Left lung (tissue), 10 donors: ENCODE data around the gene MTHFD1L. TPM values are rescaled to one million over a fixed set of nuclear protein-coding genes. Genes with fewer than 3 reads are reported as not detected.

Experiments
- ATAC-seq: fragments of 200-7000 bp; cut with Tn5 transposase; one replicate; pipeline ENCODE4 v1.9.1; 2020; ENCODE audit warnings: moderate library complexity
- DNase-seq, 4 donors: peaks; one replicate each; pipeline ENCODE4 v3.0.0-alpha.2; 2013 to 2020
- H3K27ac ChIP-seq, 2 donors: fragments of 200-600 bp; sonication (generic) in 1 of 2; one replicate each; pipeline versions ENCODE4 v1.5.0 to v1.8.0; 2020 to 2021
- H3K27me3 ChIP-seq, 2 donors: fragments of 200-600 bp; sonication (generic) in 1 of 2; one replicate each; pipeline versions ENCODE4 v1.5.0 to v1.8.0; 2020 to 2021
- H3K36me3 ChIP-seq, 2 donors: fragments of 200-600 bp; sonication (generic) in 1 of 2; one replicate each; pipeline versions ENCODE4 v1.5.0 to v1.8.0; 2020 to 2021
- H3K4me1 ChIP-seq, 2 donors: fragments of 200-600 bp; one replicate each; pipeline ENCODE4 v1.8.0; 2021
- H3K4me3 ChIP-seq, 2 donors: fragments of 200-600 bp; sonication (generic) in 1 of 2; one replicate each; pipeline versions ENCODE4 v1.5.0 to v1.8.0; 2020 to 2021; ENCODE audit warnings: mild to moderate bottlenecking in 1 of 2
- H3K9me3 ChIP-seq, 2 donors: fragments of 200-600 bp; sonication (generic) in 1 of 2; one replicate each; pipeline versions ENCODE4 v1.5.0 to v1.8.0; 2020 to 2021
- CTCF ChIP-seq, 2 donors: fragments of 200-600 bp; sonication (generic) in 1 of 2; IDR thresholded peaks; one replicate each; pipeline versions ENCODE4 v1.5.0 to v1.8.0; 2021; ENCODE audit warnings: antibody characterized with exemption in 2 of 2
- intact Hi-C, 2 donors: fragments of 100-400 bp; cut with DNase I; formaldehyde crosslinking; loops; one replicate each; pipeline versions ENCODE4 v1.11.2 to v1.14.2; 2022
- polyA plus RNA-seq, 6 donors: library from polyadenylated mRNA; unstranded; fragments of 120-200 nt; gene quantifications; one replicate each; pipeline ENCODE4 v1.2.1, GENCODE V29; 2013; ENCODE audit not compliant: insufficient read length in 6 of 6
- total RNA-seq, 2 donors: library from RNA; stranded (reverse); fragmentation: NEBNext Ultra II Directional; extraction: Animal tissue kit (Norgen Biotek cat#: 25700); gene quantifications; one replicate each; pipeline ENCODE4 v1.2.1, GENCODE V29; 2021
- donor health status: DM: no; HTN: yes; CAD: no.
- donor health status: DM: no; HTN: no; CAD: no.

The MTHFD1L gene
- total and polyA plus RNA-seq, 8 donors, result 11.9 to 38.2 (median 16.0) TPM

GRCh38 chr6:150830439-150831165 is 34.9 kb upstream of the MTHFD1L start:
- no peak for ATAC-seq
- no peak for TF ChIP-seq CTCF (IDR thresholded peaks at IDR 0.05)

GRCh38 chr6:150831577-150831976 is 33.9 kb upstream of the MTHFD1L start:
- Histone ChIP-seq H3K4me3 (no peak overlapping the region), H3K9me3 (no peaks in the 10 kb centered on the region), H3K36me3 (peaks cover 0 to 11% of the 10 kb centered on the region in 2 donors), H3K27me3 (no peaks in the 10 kb centered on the region), H3K27ac (no peak overlapping the region), H3K4me1 (no peaks in the 10 kb centered on the region)
- DNase-seq (no peak), ATAC-seq (no peak)
- no peak for TF ChIP-seq CTCF (IDR thresholded peaks at IDR 0.05)
- intact Hi-C loops, result no loop called here

More at GRCh38 chr6:150830439-150831165, 34.9 kb upstream of the MTHFD1L start:
- DNase-seq, result no peak
- intact Hi-C loops, result no loop called here
- Histone ChIP-seq H3K27me3 (no peaks in the 10 kb centered on the region), H3K36me3 (peaks cover 0 to 11% of the 10 kb centered on the region in 2 donors), H3K4me3 (no peak overlapping the region), H3K4me1 (no peaks in the 10 kb centered on the region), H3K9me3 (no peaks in the 10 kb centered on the region), H3K27ac (no peak overlapping the region)

GRCh38 chr6:150835620-150836019 is 29.9 kb upstream of the MTHFD1L start:
- Histone ChIP-seq H3K4me1 (no peaks in the 10 kb centered on the region), H3K27me3 (no peaks in the 10 kb centered on the region), H3K36me3 (peaks cover 0 to 21% of the 10 kb centered on the region in 2 donors), H3K9me3 (no peaks in the 10 kb centered on the region), H3K4me3 (no peak overlapping the region), H3K27ac (no peak overlapping the region)
- intact Hi-C loops, result no loop called here
- DNase-seq (no peak), ATAC-seq (peak; percentile 27)
- TF ChIP-seq CTCF (IDR thresholded peaks at IDR 0.05), result no peak

GRCh38 chr6:150840185-150840584 is 25.3 kb upstream of the MTHFD1L start:
- Histone ChIP-seq H3K36me3 (peaks cover 0 to 14% of the 10 kb centered on the region in 2 donors), H3K4me1 (no peaks in the 10 kb centered on the region), H3K27ac (no peak overlapping the region), H3K4me3 (no peak overlapping the region), H3K27me3 (no peaks in the 10 kb centered on the region), H3K9me3 (no peaks in the 10 kb centered on the region)
- DNase-seq, result no peak
- no peak for TF ChIP-seq CTCF (IDR thresholded peaks at IDR 0.05)
- intact Hi-C loops, result no loop called here
- no peak for ATAC-seq

GRCh38 chr6:150841189-150841588 is 24.3 kb upstream of the MTHFD1L start:
- H3K36me3 ChIP-seq, result peaks cover 0 to 14% of the 10 kb centered on the region in 2 donors
- DNase-seq, result no peak
- no peak for TF ChIP-seq CTCF (IDR thresholded peaks at IDR 0.05)
- H3K4me1 ChIP-seq, result no peaks in the 10 kb centered on the region
- H3K27me3 ChIP-seq, result no peaks in the 10 kb centered on the region
- intact Hi-C loops, result no loop called here
- no peaks in the 10 kb centered on the region for H3K9me3 ChIP-seq
- H3K27ac ChIP-seq, result no peak overlapping the region
- H3K4me3 ChIP-seq, result no peak overlapping the region
- ATAC-seq, result no peak
